Activated T-cell treated with anti-CD3 and anti-CD28 coated beads, Interleukin-2, amount 50 U/mL, for 1 hour (primary cell): ENCODE data around the gene ENPP1.
"Not testable (repeated sequence)": the region's sequence is repeated elsewhere in the genome, so short reads cannot be mapped to it uniquely, and the experiment has no call there.

Experiments used
- DNase-seq: peaks from one replicate; pipeline ENCODE4 v3.0.0-alpha.2; 2020

The ENPP1 gene

DNA sequence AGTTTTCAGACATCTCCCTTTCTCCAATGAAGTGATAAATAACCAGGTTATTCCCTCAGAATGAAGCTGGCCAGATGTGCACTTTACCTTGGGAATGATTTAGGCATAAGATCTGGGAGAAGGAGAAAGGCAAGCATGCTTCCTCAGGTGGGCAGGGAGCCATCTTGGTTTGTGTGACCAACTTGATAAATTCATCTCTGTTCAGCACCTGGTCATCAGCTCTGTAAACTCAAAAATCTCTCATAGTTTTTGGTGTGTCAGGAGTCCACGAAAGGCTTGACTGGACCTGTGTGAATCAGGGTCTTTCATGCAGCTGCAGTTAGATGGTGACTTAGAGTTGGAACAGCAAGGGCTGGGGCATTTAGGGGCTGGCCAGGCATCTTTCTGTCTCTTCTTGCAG lies 24.5 kb downstream of the ENPP1 start:
- DNase-seq, result no peak

DNA sequence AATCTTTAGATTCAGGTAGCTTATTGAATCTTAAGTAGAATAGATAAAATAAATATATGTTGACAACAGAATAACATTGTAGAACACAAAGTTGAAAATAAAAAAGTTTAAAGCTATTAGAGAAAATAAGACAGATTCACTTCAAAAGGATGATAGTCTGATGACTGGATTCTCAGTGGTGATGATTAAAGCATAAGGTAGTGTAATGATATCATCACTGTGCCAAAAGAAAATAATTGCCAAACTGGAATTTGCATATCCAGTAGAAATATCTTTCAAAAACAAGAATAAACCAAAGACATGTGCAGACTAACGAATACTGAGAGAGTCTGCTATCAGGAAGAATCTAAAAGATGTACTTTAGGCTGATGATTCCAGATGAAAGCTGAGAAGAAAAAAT lies 30.2 kb downstream of the ENPP1 start:
- no peak for DNase-seq

DNA sequence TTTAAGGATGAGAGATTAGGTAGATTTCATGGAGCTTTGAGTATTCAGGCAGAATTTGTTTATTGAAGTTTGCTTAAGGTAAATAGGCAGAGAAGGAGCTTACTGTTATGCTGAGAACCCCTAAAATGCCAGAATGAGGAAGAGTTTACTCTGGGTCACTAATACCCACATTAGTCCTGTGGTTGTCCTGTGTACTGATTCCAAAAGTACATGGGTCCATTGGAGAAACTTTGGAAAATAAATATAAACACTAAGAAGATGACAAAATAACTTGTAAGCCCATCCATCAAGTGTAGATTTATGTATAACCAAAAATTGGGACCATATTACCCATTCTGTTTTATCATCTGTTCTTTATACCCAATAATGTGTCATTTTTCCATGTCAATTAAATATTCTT lies 31.6 kb downstream of the ENPP1 start:
- no peak for DNase-seq

DNA sequence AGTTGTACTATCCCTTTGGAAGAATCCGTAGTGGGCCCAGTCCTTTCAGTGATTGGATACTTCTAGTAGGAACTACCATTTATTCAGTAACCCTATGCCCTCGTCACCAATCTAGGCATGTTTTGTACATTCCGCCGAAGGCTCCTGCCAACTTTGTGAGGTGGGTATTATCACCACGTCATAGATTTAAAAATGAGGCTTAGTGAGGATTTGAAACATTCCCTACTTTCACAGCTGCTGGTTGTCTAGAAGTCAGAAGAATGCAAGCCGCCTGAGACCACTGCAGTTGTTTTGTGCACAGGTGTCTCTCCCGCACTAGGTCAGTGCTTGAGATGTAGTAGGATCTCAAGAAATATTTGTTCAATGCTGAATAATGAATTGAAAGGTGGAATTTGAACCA lies 32.6 kb downstream of the ENPP1 start:
- no peak for DNase-seq

DNA sequence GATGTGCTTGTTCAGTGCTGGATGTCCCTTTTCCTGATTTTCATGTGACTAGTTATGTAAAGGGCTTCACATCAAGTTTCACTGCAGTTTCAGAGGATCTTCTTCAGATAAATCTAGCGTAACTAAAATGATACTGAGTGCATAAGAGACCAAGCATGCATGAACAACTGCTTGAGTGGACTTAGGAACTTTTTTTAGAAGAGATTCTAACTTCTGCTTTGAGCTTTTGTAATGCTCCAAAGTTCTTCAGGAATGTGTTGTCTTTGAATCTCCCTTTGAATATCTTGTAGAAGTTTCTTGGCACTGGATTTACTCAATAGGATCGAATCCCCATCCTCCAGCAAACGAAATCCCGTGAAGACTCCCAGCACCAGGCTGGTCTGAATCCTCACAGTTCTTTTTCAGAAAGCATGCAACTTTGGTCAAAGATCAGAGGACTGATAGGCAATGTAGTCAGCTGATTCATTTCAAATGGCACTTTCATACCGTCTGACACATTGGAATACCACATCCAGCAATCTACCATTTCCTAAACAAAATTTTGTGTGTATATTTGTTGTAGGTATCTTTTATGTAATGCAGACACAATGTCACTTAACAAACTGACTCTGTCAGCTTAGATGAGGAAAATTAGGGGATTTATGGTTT lies 33.2 kb downstream of the ENPP1 start:
- DNase-seq, result no peak

DNA sequence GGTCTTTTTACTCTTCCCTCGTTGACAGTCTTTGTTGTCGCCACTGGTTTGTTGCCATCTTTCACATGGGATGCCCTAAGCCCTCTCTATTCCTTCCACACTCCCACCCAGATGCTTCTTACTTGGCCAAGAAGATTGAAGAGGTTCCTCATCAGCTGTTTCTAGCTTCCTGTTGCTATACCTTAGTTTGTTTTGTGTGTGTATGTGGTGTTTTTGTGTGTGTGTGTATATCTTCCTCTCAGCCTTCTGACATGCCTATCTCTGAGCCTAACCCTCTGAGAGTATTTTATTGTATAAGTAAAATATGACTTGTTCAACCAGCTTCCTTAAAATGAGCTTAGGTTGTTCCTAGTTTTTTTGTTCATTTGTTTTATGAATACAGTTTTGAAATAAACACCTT lies 35.9 kb downstream of the ENPP1 start:
- no peak for DNase-seq

DNA sequence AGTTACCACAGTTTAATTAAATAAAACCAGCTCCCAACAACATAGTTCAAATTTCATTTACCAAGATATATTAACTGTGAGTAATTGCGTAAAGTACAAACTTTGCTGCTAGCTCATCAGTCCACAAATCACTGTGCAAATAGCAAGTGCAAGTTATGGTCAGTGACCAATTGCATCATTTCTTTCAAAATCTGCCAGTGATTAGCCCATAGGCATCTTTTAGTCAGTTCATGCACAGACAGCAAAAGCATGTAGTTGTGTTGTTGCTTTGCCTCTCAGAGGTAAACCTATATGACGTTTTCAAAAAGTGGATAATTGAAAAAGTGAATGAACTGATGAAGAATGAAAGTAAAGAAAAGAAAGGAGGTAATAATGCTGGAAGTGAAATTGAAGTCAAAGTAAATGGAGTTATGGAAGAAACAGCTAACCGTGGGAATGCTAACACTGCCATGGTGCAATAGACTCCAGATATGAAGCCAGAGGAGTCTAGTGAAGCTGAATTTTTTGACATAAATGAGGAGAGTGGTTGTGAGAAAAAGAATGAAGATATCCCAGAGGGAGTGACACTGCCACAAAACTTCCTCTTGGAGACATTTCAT lies 36.5 kb downstream of the ENPP1 start:
- no peak for DNase-seq

DNA sequence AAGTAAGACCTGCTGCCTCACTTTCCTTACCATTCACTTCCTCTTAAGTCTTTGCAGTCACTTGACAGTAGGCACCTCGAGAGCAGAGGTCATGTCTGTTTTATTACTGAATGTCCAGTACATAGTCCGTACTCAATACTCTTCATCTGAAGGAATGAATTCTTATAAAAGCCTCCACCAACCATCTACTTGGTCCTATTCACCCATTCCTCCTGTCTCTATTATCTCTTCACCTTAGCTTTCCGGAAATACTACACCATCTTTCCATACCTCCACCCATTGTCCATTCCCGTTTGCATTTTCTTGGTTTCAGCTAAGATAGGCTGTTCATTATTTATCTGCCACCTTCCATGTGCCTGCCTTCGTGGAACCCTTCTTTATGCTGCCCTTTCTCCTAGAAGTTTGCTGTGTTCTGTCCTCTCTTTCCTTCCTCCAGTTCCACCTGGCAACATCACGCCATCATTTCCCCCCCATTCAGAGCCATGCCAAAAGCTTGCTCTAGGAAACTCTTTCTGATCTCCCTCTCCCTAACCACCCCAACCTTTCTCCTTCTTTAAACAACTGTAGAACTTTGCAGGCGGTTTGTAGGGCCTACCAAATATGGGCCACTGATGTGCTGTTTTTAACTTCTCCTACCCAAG lies 38.3 kb downstream of the ENPP1 start:
- DNase-seq, result no peak

DNA sequence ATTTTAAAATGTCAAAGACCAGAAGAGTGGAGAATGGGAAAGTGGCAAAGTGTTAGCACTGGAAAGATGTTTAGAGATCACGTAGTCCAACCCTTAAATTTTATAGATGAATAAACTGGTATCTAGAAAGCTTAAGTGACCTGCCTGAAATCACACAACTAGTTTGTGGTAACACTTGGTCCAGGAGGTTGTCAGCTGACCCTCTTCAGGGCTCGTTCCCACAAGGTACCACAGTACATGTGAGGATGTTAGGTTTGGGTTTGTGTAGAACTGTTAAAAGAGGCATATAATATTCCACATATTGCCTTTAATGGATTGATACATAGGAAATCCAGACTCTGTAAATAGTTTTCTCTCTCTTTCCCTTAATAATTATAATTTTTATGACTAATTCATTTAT lies 39.1 kb downstream of the ENPP1 start:
- DNase-seq, result no peak

DNA sequence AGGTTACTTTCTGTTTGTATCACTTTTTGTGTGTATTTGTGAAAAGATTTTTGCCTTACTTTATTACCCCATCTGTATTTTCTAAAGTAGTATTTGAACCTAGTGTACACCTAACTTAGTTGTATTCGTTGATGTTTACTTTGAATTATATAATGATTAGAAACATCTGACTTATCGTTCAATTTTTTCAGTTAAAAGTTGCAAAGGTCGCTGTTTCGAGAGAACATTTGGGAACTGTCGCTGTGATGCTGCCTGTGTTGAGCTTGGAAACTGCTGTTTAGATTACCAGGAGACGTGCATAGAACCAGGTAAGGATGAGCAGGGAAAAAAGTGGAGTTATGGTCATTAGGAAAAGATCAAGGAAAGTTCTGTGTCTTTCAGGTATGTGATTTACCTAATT lies 42.0 kb downstream of the ENPP1 start:
- DNase-seq, result no peak

DNA sequence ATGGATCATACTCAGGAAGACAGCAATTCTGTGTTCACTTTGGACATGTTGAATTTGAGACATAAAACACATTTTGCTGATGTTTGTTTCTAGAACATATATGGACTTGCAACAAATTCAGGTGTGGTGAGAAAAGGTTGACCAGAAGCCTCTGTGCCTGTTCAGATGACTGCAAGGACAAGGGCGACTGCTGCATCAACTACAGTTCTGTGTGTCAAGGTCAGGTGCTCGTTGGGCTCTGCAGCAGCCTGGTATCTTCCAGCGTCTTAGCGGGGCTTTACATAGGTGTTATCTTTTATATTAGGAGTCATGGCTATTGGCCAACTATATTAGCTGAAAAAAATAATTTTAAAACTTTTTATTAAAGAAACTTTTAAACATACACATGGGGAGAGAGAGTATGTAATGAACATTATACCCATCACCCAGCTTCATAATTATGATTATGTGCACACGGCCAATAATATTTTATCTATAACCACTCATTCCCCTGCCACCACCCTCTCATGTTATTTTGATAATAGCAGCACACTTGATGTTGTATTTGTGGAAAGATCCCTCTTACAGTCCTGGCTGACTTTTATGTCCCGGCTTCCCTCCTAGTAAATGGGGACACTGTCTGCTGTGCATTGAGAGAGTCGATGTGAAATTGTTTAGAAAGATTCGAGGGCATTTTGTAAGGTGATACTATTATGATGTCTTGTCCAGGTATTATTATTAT lies 43.4 kb downstream of the ENPP1 start:
- no peak for DNase-seq

DNA sequence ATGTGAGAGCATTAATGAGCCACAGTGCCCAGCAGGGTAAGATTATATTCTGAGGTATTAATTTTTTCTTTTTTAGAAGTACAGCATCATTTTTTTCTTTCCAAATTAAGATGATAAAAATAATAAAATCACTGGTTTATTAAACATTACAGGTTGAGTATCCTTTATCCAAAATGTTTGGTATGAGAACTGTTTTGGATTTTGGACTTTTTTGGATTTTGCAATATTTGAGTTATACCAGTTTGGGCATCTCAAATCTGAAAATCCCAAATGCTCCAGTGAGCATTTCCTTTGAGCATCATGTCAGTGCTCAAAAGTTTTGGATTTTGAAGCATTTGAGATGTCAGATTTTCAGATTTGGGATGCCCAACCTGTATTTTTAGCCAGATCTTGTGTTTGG lies 44.4 kb downstream of the ENPP1 start:
- no peak for DNase-seq

DNA sequence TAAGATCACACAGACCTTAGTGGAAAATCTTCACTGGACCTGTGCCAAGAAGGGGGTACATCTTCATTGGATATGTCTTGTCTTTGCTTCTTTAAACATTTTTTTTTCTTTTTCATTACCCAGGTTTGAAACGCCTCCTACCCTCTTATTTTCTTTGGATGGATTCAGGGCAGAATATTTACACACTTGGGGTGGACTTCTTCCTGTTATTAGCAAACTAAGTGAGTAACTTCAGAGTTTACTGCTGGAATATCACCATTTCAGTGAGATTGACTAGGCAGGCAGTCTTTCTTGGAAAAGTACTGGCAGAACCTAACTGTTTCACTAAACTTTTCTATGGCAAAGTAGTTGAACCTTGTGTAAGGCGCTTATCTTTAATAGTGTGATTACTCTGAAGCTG lies 47.0 kb downstream of the ENPP1 start:
- no peak for DNase-seq

DNA sequence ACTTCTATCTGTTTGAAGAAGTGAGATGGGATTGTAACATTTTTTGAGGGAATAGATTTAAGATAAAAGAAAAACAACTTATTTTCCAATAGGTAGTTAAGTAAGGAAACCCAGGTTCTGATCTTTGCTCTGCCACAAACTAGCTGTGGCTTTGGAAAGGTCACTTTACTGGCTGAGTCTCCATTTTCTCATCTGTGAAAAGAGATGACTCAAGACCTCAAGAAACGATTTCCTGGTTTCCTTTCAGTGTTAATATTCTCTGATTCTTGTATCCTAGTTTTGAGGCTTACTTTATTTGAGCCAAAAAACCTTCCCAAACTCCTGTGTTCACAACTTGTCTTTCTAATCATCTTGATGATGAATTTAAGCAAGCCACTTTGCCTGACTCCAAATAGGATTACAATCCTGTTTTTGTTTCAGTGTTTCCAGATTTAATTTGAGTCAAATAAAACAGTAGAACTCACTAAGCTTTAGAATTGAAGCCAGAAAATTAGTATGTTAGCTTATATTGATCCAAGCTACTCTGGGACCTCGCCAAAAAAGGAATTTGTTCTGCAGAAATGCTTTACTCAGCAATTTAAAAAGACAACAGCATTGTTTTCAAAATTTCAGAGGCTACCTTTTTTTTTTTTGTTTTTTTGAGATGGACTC lies 51.1 kb downstream of the ENPP1 start:
- no peak for DNase-seq

DNA sequence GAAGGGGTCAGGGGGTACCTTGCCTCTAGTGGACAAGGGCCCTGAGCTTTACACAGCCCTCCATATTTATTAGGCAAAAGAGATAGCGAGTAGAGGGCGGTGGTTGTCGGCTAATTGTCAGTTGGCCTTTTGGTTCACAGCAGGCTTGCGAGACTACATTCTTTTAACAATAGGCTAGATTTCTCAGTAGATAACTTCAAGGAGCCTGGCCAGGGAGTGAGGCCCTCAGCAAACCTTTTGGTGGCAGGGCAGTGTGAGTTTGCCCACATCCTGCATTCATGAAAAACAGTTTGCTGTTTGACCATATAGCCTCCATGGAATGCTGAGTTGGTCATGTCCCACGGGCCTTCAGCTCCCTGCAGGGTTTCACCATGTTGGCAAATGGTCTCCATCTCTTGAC lies 51.8 kb downstream of the ENPP1 start:
- DNase-seq, result not testable (repeated sequence)

DNA sequence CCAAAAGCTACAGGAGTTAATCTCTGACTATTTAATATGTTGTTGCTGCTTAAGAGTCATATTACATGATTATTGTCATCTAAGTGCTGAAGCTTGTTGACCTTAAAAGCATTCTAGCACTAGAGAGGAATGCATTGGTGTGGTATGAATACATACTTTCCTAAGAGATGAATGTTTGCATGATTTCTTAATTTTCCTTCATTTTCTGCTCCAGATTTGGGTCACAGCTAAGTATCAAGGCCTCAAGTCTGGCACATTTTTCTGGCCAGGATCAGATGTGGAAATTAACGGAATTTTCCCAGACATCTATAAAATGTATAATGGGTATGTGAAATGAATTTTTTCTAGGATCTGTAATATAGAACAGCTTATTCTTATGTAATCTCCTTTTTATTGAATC lies 53.6 kb downstream of the ENPP1 start:
- no peak for DNase-seq

DNA sequence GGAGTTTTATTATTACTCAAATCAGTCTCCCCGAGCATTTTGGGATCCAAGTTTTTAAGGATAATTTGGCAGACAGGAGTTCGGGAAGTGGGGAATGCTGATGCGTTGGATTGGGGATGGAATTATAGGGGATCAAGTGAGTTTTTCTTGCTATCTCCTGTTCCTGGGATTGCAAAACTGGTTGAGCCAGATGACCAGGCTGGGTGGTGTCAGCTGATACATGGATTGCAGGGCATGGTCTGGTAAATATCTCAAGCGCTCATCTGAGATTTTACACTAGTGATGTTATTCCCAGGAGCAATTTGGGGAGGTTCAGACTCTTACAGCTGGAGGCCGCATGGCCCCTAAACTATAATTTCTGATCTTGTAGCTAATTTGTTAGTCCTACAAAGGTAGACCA lies 54.7 kb downstream of the ENPP1 start:
- DNase-seq, result no peak

DNA sequence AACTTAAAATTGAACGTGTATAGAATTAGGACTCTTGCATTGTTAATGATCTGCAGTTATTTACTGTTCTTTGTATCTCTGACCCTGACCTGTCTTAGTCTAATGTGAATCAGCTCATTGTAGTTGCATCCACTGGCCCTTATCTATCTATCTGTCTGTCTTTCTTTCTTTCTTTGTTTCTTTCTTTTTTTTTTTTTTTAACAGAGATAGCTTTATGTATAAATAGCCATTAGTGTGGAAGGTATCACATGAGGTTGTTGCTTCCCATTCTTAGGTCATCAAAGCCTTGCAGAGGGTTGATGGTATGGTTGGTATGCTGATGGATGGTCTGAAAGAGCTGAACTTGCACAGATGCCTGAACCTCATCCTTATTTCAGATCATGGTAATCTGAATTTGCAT lies 59.9 kb downstream of the ENPP1 start:
- no peak for DNase-seq

DNA sequence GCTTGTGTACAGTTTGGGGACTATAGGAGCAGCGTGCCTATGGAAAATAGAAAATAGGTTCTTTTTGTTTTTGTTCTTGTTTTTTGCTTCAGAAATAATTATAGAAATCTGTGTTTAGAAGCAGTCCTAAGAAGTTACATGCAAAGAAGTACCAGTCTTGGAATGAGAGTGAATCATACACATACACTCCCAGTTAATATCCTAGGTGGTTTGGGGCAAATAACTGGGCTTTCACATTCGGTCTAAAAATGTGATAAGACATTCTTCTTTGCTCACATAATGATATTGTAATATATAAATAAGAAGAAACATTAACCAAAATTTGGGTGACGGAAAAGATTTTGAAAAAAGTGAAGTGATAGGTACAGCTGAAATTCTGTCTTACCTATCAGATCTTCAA lies 61.0 kb downstream of the ENPP1 start:
- no peak for DNase-seq

DNA sequence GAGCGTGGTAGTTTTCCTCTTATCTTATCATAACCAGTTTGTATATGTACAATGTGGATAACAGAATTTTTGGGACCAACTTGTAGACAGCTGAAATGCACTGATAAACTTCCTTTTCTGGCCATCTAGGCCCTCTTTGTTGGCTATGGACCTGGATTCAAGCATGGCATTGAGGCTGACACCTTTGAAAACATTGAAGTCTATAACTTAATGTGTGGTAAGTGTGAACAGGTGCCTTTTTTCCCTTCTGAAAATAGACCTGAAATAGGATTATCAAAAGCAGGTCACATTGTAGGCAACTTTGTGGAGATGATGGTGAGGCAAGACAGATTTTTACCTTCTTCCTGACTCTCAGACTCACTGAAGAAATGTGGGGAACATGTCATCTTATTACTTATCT lies 67.8 kb downstream of the ENPP1 start:
- no peak for DNase-seq

DNA sequence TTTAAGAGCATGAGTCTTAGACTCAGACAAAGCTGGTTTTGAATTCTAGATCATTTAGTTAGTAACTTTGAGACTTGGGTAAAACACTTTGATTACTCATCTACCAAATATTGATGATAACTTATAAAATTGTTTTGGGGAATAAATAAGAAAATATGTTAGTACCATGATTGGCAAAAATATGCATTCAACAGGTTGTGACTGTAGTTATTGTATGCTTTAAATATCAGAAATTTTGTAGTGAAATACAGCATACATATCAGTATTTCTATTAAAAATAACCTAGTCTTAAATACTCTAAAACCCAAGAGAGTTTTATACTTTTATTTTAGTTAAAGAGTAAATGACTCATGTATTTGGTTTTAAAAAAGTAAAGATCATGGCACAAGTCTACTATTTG lies 68.7 kb downstream of the ENPP1 start:
- DNase-seq, result no peak

DNA sequence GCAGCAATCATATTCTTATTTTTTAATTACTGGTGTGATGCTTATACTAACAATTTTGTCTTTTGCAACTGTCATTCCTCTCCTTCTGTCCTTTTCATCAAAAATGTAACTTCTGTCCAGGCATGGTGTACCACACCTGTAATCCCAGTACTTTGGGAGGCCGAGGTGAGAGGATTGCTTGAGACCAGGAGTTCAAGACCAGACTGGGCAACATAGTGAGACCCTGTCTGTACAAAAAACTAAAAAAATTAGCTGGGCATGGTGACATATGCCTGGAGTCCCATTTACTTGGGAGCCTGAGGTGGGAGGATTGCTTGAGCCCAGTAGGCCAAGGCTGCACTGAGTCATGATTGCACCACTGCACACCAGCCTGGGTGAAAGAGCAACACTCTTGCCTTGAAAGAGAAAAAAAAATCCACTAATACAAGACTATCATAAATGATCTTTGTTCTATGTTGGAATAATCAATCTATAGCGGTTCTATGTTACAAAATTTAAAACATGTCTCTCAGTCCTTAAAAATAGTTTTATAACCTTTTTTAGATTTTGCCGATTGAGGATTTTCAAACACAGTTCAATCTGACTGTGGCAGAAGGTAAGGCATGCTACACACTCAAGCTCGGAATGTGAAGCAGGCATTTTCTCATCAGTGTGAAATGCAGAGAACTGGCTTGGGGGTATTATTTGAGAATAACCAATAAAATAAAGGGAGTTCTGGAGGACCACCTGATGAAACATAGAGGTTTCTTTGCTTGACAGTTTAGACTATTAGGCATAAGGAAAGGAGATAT lies 70.4 kb downstream of the ENPP1 start:
- no peak for DNase-seq

DNA sequence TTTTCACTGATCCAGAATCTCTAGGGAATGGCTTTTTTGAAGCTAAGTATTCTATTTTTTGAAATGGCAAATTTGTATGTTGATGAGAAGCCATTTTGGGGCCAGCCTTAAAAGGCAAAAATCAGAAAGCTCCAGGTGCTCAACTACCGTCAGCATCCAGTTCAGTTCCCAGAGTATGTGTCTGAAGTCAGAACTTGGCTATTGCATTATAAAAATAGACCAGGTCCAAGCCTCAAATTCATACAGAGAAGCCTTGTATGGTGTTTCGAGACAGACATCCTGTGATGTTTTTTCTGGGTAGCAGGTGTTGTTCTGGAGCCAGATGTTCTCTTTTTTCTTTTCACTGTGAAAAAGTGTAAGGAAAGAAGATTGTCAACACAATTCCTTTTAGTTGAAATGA lies 75.2 kb downstream of the ENPP1 start:
- DNase-seq, result no peak
